Measurements from ENCODE around the gene COL20A1.
"Not testable (repeated sequence)": the region's sequence is repeated elsewhere in the genome, so short reads cannot be mapped to it uniquely, and the experiment has no call there.

The COL20A1 gene

GRCh38 chr20:63333241-63333836 lies 40.4 kb downstream of the COL20A1 start:
- DNase-seq (ENCODE audit: low spot score): no peak

DNA sequence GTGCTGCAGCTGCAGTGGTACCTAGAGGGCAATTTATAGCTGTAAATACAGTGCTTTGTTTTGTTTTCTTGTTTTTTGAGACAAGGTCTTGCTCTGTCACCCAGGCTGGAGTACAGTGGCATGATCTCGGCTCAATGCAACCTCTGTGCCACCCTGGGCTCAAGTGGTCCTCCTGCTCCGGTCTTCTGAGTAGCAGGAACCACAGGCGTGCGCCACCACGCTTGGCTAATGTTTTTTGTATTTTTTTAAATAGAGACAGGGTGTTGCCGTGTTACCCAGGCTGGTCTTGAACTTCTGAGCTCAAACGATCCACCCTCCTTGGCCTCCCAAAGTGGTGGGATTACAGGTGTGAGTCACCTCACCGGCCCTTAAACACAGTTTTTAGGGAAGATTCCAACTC lies 41.4 kb downstream of the COL20A1 start:
- DNase-seq (ENCODE audit: low spot score): no peak

- not testable (repeated sequence) for DNase-seq (ENCODE audit: low spot score)
These were observed 42.1 kb downstream of the COL20A1 start for GRCh38 chr20:63335060-63335459.

DNA sequence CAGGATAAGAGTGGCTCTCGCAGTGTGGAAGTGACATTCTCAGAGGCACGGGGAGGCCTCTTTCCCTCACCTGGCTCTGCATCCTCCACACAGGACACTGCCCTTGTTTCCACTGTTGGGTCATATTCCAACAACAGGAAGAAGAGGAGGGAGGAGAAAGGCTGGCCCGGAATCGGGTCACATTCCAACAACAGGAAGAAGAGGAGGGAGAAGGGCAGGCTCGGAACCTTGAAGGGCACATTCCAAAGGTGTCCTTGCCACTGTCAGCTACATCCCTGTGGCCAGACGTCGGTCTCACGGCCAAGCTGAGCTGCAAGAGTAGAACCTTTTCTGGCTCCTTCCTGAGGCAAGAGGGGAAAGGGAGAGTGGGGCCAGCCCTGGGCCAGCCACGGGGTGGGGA lies 42.7 kb downstream of the COL20A1 start:
- DNase-seq (ENCODE audit: low spot score): no peak

DNA sequence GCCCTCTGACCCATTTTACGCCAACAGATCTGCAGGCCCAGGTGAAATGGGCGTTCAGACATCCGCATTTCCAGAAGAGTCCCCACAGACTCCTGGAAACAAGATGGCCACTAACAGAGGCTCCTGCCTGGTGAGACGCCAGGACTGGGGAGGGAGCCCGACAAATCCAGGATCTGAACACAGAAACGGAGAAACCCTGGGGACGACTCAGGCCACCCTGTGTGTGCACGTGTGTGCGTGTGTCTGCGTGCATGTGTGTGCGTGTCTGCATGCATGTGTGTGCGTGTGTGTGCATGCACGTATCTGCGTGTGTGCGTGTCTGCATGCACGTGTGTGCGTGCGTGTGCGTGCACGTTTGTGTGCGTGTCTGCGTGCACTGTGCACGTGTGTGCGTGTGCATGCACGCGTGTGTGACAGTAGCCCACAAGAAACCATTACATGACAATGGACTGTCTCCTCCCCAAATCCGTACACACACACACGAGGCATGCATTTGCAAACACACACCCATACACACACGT lies 43.3 kb downstream of the COL20A1 start:
- no peak for DNase-seq (ENCODE audit: low spot score)

DNA sequence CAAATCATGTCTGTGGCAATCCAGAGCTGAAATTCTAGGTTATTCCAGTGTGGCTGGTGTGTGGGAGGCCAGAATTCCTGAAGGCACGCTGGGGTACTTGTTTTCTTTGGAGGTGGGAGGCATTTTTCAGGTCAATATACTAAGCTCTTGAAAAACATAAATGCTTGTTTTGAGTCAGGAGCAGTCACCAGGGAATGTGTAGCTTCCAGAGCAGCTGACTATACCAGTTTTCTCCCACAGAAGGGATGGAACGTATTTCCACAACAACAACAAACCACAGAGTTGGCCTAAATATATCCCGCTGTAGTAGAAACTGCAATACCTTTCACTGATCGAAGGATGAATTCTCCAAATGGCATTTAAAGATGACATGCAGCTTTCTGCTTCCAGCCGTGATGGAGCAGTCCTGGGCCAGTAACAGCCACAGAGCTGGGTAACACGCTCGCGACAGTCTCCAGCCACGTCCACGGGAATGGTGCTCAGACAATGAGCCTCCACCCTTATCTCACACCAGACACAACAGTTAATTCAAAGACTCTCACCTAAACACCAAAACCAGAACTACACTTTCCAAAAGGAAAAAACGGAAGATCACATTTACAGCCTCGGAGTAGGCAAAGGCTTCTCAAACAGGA lies 44.9 kb downstream of the COL20A1 start:
- DNase-seq (ENCODE audit: low spot score): no peak

- DNase-seq (ENCODE audit: low spot score): not testable (repeated sequence)
These were observed 46.4 kb downstream of the COL20A1 start for GRCh38 chr20:63339154-63340094.

DNA sequence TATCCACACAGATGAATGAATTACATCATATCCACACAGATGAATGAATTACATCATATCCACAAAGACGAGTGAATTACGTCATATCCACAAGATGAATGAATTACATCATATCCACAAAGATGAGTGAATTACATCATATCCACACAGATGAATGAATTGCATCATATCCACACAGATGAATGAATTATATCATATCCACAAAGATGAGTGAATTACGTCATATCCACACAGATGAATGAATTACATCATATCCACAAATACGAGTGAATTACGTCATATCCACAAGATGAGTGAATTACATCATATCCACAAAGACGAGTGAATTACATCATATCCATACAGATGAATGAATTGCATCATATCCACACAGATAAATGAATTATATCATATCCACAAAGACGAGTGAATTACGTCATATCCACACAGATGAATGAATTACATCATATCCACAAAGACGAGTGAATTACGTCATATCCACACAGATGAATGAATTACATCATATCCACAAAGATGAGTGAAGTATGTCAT lies 47.2 kb downstream of the COL20A1 start:
- DNase-seq (ENCODE audit: low spot score): not testable (repeated sequence)

GRCh38 chr20:63342561-63343459 lies 49.8 kb downstream of the COL20A1 start:
- no peak for DNase-seq (ENCODE audit: low spot score)

GRCh38 chr20:63343460-63344445 lies 50.8 kb downstream of the COL20A1 start:
- no peak for DNase-seq (ENCODE audit: low spot score)

DNA sequence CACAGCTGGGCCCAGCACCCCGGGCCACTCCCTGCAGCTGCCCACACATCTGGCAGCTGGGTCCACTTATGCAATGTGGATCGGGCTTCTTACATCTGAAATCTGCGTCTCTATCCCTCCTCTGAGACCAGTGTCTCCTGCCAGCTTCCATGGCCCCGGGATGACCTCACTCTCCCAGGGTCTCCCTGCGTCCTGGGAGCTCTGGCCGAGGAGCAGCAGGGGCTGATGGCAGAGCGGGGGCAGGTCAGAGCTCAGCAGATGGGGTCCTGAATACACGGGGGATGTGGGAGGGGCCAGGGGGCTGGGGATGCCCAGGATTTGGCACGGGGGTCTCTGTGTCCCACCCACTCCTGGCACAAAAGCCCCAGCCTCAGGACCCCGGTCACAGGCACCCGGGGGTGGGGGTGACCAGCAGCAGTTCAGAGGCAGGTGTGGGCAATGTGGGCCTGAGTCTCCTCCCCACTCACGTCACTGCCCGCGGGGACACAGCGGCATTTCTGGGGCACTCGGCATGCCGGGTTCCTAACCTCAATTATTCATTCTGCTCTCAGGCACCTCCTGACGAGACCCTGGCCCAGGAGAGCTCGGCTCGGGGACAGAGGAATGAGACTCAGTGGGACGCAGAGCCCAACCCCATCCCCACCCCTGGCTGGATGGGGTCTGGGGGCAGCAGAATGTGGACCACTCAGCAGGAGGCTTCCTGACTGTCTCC lies 51.8 kb downstream of the COL20A1 start:
- DNase-seq (ENCODE audit: low spot score): no peak

GRCh38 chr20:63345328-63346100 lies 52.5 kb downstream of the COL20A1 start:
- no peak for DNase-seq (ENCODE audit: low spot score)

DNA sequence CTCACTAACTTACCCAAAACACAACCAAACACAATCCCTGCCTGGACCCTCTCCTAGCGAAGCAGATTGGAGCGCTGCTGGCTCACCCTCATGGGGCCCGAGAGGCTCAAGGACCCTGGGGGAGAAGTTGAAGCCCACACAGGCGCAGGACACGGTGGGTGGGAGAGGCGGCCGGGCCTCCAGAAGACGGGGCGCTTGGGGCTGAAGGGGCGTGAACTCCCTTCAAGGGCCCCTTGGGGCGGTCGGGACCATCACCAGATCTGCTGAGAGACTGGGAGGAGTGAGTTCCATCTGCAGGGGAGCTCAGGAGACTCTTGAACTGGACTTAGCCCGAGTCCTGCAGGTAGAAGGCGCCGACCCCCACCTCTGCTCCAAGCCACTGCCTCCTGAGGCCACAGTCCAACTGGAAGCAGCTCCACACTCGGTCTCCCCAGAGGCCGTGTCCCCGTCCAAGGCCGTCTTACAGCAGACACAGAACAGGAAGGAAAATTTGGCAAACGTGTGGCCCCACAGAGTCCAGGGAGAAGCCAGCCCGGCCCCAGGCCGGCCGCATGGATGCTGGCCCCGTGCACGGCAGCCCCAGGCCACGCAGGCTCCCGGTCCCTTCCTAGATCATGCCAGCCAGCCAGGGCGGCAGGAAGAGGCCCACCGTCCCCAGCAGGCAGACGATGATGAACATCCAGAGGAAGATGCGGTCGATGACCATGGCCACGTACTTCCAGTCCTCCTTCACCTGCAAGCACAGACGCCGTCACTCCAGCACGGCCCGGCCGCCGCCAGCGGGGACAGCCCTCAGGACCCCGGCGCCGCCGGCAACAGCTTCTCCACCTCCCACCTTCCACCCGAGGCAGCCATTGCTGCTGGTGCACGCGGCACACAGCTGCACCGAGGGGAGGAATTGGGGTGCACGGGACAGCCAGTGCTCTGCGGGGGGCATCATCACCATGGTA lies 53.4 kb downstream of the COL20A1 start:
- no peak for DNase-seq (ENCODE audit: low spot score)

- DNase-seq (ENCODE audit: low spot score): no peak
These were observed 54.2 kb downstream of the COL20A1 start for GRCh38 chr20:63347081-63347741.

DNA sequence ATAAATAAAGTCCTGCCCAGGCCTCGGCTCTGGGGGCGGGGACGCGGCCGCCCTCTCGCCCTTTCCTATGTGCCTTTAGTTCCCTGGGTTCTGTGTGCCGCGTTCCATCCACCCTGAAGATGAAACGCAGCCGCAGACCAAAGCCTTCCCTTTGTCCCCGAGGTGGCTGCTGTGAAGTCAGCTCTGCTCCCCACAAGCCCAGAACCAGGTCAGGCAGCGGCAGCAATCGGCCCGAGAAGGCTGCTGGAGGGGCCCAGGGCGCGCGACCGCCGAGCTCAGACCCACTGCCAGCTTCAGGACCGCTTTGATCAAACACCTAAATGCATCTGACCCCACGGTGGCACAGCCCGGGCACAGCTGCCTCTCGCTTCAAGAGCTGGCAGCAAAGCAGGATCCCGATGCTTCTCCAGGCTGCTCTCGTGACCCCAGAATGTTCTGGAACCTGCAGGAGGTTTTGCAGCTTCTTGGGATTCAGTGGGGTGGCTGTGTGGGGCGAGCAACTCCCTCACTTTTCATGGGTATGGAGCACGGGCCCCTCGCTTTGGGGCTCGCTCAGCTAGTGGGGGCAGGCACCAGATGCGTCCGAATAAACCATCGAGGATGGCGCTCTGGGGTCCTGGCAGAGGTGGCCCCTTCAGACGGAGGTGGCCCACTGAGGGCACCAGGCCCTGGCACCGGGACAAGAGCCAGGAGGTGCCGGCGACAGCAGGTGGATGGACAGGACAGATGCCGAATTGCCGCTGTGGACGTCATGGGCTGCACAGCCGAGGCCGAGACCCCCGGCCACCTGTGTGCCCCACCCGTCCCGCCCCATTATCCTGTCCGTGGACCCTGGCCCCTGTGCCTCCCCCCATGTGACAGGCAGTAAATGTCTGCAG lies 55.2 kb downstream of the COL20A1 start:
- DNase-seq (ENCODE audit: low spot score): no peak
